Myocyte (in vitro differentiated cells): ENCODE measurements around the gene CHD9. TPM values are rescaled to one million over a fixed set of nuclear protein-coding genes. Genes with fewer than 3 reads are reported as not detected.
"Not testable (repeated sequence)": the region's sequence is repeated elsewhere in the genome, so short reads cannot be mapped to it uniquely, and the experiment has no call there.

Source experiments
- DNase-seq: peaks from one replicate; pipeline ENCODE4 v3.0.0-alpha.2; 2012; ENCODE audit warnings: low read depth
- total RNA-seq: library from RNA; depleted of rRNA; stranded (reverse); fragments of >200 nt; gene quantifications from 2 replicates; pipeline ENCODE4 v1.2.3, GENCODE V29; 2014

Gene CHD9
- total RNA-seq, 1 donor from 2014 or later = 42.1 TPM

GRCh38 chr16:53130159-53131049 is 75.6 kb downstream of the CHD9 start:
- peak; percentile 95 for DNase-seq

DNA sequence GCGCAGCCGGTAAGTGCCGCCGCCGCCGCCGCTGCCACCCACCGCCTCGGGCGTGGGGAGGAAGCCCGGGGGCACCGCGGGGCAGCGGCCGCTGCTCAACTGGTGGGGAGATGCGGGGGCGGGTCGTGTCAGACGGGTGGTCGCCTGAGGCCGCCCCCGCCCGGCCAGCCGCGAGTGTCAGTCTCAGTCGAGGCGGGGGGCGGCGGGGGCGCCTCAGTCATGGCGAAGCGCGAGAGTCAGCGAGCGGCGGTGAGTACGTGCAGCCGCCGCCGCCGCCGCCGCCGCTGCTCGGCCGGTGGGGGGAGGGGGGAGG is 76.2 kb downstream of the CHD9 start:
- DNase-seq = no peak

DNA sequence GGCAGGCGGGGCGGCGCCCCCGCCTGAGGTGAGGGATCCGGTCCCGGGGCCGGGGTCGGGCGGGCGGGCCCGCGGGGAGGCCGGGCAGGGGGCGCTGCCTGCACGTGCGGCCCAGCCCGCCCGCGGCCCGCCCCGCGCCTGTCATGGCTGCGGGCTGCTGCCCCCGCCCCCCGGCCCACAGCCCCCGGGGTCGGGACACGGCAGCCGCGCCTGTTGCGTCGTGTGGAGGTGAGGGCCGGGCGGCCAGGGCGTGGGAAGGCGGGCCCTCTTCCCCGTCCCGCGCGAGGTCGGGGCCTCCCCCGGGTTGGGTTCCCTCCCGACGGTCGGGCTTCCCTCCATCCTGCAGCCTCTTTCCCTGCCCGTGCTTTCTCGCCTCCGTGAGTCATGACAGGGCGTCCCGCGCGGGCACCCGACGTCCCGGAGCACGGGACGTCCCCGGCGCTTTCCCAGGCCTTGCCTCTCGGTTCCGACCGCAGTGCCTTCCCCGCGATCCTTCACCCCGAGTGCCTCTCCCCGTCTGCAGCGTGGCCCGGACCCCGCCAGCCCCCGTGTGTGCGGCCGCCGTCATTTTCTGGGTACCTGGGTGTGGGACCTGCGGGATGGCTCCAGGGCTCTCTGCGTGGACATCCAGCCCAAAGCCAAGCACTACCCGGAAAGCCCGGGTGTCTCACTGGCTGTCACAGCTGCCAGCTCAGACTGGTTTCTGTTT is 76.7 kb downstream of the CHD9 start:
- DNase-seq = peak; percentile 63

GRCh38 chr16:53132406-53132805 is 77.6 kb downstream of the CHD9 start:
- DNase-seq = no peak

DNA sequence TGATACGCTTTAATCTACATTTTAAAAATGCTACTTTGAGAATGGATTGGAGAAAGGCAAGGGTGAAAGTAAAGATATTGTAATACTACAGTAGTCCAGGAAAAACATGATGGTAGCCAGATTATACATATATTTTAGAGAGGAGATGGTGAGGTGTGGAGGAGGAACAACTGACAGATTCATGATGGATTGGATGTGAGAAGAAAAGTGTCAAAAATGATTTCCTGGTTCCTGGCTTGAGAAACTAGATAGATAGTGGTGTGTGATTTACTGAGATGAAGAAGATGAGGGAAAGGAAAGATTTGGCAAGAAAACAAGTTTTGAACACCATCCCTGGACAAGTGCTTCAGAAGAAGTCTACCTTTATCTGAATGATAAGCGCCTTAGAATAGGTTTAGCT is 80.5 kb downstream of the CHD9 start:
- DNase-seq = no peak

- no peak for DNase-seq
Measured at GRCh38 chr16:53142823-53143568, 88.2 kb downstream of the CHD9 start.

- no peak for DNase-seq
Measured at GRCh38 chr16:53147500-53148065, 92.8 kb downstream of the CHD9 start.

GRCh38 chr16:53150769-53151168 is 96.0 kb downstream of the CHD9 start:
- no peak for DNase-seq

DNA sequence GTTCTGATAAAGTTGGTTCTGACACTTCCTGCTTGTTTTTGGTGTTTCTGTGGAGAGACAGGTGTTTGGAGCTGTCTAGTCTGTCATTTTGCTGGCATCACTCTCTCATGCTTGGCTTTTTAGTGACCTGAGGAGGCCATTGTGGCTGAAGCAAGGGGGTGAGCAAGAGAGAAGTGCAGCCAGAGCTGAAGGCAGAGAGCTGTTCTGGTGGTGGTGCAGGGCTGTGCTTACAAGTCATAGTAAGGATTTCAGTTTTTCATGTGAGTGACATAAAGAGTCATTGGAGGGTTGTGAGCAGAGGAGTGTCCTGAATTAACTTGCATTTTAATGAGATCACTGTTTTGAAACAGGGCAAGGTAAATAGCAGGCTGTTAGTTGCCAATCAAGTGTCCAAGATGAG is 97.5 kb downstream of the CHD9 start:
- DNase-seq = peak; percentile 69

- DNase-seq = no peak
Measured at GRCh38 chr16:53153130-53153529, 98.3 kb downstream of the CHD9 start.

DNA sequence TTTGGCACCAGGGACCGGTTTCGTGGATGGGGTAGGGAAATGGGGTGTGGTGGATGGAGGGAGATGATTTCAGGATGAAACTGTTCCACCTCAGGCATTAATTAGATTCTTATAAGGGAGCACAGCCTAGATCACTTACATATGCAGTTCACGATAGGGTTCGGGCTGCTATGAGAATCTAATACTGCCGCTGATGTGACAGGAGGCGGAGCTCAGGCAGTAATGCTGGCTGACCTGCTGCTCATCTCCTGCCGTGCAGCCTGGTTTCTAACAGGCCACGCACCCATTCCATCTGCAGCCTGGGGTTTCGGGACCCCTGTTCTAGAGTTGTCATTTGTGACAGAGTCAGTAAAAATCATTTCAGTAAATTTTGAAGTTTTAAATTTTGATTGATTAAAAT is 99.7 kb downstream of the CHD9 start:
- no peak for DNase-seq

GRCh38 chr16:53156516-53156915 is 101.7 kb downstream of the CHD9 start:
- peak; percentile 35 for DNase-seq

DNA sequence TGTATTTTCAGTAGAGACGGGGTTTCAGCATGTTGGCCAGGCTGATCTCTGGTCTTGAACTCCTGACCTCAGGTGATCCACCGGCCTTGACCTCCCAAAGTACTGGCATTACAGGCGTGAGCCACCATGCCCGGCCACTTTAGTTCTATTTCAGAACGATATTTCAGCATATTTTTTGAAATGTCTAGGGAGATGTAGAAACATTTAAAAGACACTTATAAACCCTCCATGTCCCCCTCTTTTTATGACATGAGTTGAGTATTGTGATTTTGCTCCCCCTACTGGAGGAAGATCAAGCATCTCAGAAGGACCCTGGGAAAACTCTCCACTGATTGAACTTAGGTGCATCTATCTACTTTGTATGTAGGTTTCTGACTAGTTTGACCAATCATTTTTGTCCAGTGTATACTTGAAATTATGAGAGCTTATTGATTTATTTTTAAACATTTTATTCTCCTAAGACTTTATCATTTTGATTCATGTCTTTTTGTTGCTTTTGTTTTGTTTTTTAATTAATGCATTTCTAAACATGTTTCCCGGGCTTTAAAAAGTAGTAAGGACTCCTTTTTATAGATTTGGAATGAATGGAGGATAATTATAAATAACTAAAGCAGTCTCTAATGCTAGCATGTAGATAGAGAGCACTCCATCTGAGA is 105.1 kb downstream of the CHD9 start:
- peak; percentile 67 for DNase-seq

GRCh38 chr16:53166099-53166498 is 111.3 kb downstream of the CHD9 start:
- DNase-seq = no peak

DNA sequence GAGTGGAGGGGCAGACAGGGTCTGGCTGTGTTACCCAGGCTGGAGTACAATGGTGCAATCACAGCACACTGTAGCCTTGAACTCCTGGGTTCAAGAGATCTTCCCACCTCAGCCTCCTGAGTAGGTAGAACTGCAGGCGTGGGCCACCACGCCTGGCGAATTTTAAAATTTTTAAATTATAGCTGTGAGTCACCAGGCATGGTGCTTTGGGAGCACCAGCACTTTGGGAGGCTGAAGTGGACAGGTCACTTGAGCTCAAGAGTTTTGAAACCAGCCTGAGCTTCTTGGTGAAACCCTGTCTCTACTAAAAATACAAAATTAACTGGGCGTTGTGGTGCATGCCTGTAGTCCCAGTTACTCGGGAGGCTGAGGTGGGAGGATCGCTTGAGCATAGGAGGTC is 114.0 kb downstream of the CHD9 start:
- DNase-seq = no peak

DNA sequence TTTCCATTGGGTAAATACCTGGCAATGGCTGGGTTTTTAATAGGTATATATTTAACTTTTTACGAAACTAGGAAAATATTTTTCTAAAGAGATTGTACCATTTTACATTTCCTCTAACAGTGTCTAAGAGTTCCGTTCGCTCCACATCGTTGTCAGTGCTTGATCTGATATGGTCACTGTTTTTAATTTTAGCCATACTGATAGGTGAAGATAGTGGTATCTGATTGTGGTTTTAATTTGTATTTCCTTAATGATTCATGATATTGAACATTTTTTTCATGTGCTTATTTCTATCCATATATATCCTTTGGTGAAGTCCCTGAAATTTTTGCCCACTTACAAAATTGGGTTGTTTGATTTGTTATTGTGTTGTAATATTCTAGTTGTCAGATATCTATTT is 117.7 kb downstream of the CHD9 start:
- no peak for DNase-seq

- DNase-seq = no peak
Measured at GRCh38 chr16:53175118-53175517, 120.3 kb downstream of the CHD9 start.

DNA sequence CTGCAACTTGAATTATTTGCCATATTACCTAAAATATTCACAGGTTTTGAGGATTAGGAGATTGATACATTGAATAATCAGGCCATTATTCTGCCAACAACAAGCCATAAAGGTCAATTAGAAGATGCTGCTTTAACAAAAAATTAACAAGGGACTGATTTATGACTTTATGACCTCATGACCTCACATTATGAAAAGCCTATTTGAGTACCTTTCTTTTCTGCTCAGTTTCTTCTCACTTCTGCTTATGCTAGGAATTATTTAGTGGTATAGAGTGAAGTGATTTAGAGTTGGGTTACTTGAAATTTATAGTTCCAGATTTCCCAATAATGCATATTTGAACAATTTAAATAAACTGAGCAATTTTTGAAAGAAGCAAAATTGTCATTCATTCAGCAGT is 121.6 kb downstream of the CHD9 start:
- DNase-seq = no peak

- DNase-seq = no peak
Measured at GRCh38 chr16:53183442-53183841, 128.7 kb downstream of the CHD9 start.

- DNase-seq = not testable (repeated sequence)
Measured at GRCh38 chr16:53185741-53186140, 130.9 kb downstream of the CHD9 start.

GRCh38 chr16:53187775-53188174 is 133.0 kb downstream of the CHD9 start:
- no peak for DNase-seq
